ENCODE results near the gene GYPC.

- TF ChIP-seq POLR2A (IDR thresholded peaks at IDR 0.05; ENCODE audit: low read depth, low read length), result no peak
- TF ChIP-seq CTCF (conservative IDR thresholded peaks at IDR 0.05; ENCODE audit: low read depth, low read length), result no peak
- no peak for TF ChIP-seq USF2 (IDR thresholded peaks at IDR 0.05; ENCODE audit: low read depth, low read length)
- no peak for TF ChIP-seq RAD21 (IDR thresholded peaks at IDR 0.05; ENCODE audit: low read length)
- TF ChIP-seq RFX5 (IDR thresholded peaks at IDR 0.05; ENCODE audit: low read depth, low read length), result no peak
Observed at GRCh38 chr2:126714191-126714965, 58.4 kb downstream of the GYPC start.
